HG03039 (cell line): ENCODE data around the gene CST4.
"Not testable (repeated sequence)": the region's sequence is repeated elsewhere in the genome, so short reads cannot be mapped to it uniquely, and the experiment has no call there.

Experiments
- ATAC-seq: cut with Tn5 transposase; IDR thresholded peaks from one replicate; pipeline ENCODE4 v1.9.1; 2021; ENCODE audit warnings: mild to moderate bottlenecking, moderate library complexity; ENCODE audit not compliant: unreplicated experiment

Gene CST4

DNA sequence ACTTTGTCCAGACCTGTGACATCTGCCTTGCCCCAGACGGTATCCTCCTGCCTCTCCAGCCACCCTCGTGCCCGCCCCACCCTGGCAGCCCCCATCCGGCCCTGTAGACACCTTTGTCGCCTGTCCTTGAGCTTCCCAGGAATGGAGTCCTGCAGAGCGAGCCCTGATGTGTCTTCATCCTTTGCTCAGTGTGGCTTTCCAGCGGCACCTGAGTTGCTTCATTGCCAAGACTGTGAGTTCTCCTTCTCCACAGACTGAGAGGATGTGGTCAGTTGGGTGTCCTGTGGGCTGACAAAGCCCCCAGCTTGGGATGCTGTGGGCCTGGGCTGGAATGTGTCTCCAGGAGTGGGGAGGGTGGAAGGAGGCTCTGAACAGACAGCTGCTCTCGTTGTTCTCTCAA lies 1.7 kb upstream of the CST4 start:
- ATAC-seq: no peak

DNA sequence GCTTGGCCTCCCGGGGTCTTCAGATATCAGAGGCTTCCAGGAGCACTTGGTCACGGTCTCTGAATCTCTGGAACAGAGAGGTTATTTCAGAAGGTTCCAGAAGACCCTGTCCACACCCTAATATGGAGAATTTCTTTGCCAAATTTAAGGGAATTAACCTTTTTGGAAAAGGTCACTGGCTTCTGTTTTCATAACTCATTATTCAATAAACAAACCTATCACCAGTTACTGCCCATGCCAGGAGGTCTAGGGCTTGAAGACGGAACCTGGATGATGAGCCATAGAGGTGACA lies 507 bp upstream of the CST4 start:
- ATAC-seq: no peak

DNA sequence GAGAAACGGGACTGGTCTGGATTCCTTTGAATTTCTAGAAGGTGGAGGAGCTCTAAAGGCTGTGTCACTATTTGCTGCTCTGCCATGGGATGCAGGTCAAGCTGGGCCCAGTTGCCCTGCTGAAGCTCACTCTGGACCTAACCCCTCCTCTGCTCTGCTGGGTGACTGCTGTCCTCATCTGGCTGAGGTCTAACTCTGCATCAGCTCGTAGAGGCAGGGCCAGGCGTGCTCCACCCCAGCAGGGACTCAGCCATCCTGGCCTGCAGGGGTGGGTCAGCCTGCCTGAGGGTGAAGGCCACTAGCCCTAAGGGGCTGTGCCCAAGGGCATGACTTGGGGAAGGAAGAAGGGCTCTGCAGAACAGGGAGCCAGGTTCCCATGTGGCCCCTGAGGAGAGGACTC lies 852 bp downstream of the CST4 start:
- no peak for ATAC-seq

DNA sequence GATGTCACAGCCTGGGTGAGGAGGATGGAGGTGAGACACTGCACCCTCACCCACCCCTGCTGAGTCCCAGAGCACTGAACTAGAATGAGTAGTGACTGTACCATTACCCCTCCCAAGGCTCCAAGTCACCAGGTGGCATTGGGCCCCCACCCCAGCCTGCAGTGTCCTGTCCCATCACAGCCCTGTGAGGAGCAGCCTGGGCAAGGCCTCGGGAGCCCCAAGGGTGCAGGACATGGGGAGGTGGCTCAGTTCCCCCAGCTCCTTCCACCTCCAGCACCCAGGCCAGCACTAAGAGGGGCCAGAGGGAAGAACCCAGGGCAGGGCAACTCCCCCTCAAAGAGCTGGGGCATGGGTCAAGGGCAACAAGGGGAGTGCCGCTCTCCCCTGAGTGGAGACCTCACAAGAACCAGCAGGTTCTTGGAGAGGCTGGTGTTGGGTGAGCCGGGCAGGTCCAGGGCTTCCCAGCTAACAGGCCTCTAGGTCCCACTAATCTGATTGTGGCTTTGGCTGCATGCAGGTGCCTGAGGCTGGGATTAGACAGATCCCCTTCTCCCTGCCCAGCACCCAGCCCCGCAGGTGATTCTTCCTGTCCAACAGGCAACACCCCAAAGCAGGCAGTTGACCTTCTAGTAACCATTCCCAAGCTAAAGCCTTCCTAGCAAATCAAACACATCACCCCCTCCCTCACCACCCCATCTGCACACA lies 2.6 kb downstream of the CST4 start:
- no peak for ATAC-seq

DNA sequence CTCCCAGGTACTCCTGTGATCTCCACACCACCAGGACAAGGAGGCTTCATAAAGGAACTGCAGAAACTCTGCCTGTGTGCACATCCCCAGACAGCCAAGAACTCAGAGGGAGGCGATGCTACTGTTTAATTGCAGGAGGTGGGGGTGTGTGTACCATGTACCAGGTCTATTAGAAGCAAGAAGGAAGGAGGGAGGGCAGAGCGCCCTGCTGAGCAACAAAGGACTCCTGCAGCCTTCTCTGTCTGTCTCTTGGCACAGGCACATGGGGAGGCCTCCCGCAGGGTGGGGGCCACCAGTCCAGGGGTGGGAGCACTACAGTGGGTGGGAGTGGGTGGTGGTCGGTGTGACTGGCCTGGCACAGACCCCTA lies 3.3 kb downstream of the CST4 start:
- ATAC-seq: not testable (repeated sequence)

DNA sequence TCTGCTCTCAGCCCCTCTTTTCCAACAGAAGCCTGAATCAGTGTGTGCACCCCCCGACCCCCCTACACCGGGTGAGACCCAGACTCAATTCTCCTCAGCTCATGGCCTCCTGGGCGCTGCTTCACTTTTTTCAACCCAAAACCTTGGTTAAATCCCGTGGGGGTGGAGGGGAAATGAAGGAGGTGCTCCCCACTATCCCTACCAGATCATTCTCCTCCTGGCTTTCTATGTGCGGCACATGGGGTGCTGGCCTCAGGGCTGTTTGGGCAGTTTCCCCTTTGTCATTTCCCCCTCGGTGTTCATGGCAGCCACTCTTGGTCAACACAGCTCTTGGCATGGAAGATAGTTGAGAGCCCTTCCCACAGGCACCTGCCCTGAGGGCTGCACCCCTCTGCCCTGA lies 4.6 kb downstream of the CST4 start:
- no peak for ATAC-seq

DNA sequence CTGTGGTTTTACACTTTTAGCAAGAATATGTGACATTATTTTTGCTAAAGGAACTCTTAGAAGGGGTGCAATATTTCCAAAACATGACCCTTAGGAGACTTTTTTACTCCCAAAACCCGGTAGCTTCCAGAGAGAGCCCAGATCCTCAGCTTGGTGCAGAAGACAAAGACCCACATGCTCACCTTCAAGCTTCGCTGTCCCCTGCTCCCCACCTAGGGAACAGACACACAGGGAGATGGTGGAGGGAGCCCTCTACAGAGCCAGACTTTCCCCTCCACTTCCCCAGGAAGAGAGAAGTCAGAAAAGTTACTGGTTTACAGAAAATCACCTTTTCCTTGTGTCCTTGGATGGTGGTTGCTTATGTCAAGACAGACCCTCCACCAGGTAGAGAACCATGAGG lies 5.0 kb downstream of the CST4 start:
- no peak for ATAC-seq

DNA sequence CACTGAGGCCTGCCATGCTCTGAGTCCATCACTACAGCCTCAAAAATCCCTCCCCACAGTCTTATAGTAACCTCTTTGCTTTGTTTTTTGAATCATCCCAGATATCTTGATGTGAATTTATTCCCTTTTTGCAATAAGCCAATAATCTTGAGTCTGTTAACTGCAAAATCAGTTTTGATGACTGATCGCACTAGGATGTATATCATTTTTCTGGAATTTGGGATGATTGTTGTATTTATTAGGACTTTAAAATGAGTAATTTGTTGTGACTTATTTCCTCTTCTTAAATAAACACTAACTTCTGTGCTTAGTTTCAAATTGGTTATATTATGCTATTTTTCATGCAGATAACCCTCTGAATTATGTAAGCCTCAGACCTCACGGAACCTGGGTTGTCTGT lies 5.6 kb downstream of the CST4 start:
- no peak for ATAC-seq

DNA sequence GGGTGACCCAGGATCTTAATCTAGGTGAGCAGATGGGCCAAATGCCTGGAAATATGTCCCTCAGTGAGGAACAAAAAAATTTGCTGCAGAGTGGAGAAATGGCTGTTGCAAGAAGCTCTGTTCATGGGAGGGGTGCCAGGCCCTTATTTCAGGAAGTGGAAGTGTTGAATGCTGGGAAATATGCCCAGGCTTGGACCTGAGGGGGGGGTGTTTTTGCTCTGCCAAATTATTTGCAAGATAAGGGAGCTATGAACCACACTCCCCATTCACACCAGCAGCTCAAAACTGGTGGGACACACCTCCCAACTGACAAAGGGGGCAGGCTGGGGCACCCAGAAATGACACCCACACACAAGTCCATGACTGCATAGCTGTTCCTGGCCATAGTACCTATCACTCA lies 8.7 kb downstream of the CST4 start:
- ATAC-seq: no peak

DNA sequence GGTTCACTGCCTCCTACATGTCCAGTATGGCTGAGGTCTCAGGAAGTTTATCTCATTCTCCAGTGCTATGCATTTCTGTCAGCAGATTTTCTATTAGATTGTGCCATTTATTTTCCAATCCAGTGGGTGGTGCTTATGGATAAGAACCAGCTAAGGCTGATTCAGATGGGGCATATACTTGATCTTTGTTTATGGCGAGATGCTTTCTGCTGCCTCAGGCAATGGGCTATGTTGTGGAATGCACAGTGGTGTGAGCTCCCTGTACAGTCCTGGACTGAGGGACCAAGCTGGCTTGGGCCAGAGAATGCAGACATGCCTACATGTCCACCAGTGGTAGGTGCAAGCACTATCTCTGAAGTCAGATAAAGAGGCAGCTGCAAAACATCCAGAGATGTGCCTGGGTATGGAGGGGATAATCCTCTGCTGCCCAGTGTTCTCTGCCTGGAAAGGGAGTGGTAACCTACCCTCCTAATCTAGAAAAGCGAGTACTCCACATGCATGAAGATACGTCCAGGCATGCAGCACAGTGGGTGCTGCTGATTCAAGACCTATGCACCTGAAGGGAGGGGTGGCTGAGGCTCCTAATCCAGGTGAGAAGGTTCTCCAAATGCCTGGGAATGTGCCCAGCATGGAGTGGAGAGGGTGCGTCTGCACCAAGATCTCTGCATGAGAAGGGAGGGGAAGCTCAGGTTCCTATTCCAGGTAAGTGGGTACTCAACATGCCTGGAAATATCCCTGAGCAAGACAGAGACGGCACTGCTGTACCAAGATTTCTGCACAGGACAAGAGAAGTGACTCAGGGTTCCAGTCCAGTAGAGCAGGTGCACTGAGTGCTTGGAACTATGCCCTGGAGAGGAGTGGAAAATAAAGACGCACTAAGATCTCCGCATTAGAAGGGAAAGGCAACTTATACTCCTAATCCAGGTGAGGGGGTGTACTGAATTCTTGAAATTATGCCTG lies 9.4 kb downstream of the CST4 start:
- no peak for ATAC-seq

DNA sequence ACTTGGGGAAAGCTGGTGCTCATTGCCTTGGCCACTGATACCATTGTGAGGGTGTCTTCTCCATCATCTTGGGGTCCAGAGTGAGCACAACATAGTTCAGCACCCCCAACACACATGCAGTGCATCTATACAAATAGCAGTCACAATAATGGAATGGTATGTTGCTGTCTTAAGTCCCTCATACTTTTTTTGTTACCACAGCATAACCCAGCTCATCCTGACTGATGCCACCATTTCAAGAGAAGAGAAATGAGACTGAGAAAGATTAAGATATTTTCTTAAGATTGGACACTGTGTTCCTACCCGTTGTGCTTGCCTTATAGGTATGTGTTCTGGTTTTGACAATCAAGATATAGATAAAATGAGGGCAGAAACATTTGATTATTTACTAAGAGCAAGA lies 15.6 kb downstream of the CST4 start:
- ATAC-seq: no peak

DNA sequence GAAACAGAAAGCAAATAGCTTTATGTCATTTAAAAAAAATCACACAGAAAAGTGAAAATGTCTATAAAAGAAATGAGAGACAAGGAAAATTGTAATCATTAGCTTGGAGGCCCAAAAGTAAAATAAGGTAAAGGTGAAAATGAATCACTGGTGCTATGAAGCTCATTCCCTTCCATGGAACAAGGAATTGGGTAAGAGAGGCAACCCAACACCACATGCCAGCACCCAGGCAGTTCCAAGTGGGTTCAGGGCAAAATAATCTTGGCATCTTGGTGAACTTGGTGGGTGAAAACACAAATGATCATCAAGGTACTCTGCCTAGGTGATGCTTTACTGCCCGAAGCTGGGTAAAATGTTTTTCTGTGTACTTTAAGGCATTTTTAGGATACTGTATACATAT lies 16.7 kb downstream of the CST4 start:
- ATAC-seq: no peak

DNA sequence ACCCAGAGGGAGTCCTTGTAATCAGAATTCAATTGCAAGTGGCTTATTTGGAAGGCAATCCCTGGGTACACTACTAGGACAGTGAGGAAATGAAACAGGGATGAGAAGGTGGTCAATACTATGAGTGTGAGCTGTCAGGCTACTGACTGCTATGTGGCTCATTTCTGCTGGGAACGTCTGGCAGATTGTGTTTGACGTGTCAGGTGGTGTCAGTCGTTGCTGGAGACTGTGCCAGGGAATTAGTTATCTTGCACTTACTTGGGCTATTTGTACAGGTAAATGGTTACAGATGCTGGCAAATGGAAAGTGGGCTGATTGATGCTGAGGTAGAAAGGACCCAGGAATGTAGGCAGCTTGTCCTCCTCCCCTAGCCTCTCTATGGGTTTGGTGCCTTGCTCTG lies 17.4 kb downstream of the CST4 start:
- no peak for ATAC-seq

DNA sequence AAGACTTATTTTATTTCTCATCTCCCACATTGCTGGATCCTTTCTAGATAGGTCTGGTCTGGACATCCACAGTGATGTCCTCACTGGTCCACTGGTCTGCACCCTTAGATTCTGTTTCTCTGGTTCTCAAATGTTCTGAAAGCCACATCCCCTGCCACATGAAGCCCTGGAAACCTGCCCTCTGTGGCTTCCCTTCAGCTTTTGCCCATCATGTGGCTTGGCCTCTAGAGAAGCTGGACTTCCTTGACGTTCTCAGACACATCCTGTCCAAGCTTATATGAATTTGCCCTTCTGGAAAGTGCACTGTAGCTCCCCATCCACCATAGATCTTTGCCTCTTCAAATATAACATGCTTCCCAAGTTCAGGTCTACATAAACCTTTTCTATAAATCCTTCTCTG lies 18.5 kb downstream of the CST4 start:
- no peak for ATAC-seq

DNA sequence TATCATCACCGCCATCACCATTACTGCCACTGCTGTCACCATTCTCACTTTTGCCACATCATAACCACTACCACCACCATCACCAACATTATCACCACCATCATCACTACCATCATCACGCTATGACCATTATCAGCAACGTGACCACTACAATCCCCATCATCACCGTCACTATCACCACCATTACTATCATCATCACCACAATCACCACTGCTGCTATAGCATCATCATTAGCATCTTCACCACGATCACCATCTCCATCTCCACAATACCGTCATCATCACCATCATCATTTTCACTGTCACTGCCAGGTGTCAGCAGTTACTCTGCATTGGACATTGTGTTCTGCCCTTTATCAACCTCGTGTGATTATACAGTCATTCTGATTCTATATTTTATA lies 19.0 kb downstream of the CST4 start:
- ATAC-seq: no peak

DNA sequence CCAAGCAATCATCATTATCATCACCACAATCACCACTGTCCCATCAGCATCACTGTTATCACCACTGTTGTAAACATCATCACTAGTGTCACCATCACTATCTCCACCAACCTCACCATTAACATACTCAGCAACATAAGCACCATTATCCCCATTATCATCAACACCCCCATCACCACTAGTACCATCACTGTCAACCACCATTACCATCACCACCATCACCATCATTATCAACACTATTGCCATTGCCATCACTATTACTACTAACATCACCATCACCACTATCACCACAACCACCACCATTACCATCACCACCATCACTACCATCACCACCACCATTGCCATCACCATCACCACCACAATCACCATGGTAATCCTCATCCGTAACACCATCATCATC lies 19.5 kb downstream of the CST4 start:
- no peak for ATAC-seq

DNA sequence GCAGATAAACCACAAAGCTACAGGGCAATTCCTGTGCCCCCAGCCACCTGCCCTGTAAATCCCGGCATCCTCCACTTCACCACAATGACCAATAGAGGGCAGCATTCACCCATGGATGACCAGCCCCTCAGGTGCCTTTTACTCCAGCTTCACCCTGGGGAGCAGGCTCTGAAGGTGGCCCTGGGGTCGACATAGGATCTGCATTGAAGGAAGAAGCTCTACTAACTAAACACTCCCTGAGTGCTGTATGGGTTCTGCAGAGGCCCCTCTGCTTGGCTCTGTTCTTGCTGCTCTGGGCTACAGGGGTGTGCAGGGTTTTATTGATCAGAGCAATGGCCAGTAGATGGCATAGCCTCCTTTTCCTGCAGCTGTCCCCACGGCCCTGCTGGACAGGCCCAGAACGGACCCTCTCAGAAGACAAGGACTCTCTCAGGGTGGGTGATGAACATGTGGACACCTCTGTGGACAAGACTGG lies 20.3 kb downstream of the CST4 start:
- peak; percentile 63 for ATAC-seq

DNA sequence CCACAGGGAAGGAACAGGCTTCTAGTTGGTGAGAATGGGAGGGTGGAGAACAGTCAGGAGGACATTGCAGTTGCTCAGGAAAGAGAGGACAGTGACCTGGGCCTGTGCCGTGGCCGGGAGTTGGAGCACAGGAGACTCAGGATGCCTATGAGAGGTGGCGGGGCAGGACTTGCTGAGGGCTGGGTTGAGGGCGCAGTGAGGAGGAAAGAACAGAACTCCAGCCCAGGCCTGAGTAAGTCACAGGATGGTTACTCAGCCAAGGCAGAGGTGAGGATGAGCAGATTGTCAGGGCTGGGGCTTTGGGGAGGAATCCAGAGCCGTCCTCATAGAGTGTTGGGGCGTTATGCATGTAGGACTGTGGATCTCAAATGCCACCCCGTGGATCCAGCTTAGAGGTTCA lies 21.2 kb downstream of the CST4 start:
- ATAC-seq: no peak

DNA sequence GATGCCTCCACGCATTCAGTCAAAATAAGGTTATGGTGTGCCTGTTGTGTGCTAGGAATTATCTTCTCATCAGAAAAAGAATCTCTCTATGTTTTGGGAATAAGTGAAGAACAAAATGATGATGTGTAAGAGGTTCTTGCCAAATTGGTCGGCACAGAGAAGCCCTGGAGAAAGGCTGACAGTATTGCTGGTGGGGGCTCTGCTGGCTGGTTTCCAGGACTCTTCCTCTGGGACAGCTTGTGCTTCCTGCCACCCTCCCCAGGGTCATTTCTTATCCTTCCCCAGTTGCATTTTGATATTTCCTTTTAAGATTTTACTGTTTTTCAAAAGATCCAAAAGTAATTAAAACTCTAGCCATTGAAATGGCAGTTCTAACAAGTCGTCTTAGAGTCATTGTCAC lies 22.1 kb downstream of the CST4 start:
- no peak for ATAC-seq

DNA sequence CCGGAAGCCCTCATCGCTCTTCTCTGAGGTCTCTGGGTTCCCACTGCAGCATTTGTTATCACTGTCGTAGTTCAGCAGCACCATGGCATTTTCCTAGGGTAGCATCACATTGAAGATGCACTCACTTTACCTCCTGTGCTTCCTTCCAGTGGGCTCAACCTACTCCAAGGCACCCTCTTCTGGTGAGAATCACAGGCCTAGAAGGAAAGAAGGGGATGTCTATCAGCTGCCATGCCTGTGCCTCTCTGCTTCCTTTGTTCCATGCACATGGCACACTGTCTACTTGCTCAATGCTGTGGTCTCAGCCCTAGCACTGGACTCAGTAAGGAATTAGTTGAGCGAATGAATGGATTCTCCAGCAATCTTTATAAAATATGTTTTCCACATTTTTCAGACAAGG lies 22.6 kb downstream of the CST4 start:
- no peak for ATAC-seq

DNA sequence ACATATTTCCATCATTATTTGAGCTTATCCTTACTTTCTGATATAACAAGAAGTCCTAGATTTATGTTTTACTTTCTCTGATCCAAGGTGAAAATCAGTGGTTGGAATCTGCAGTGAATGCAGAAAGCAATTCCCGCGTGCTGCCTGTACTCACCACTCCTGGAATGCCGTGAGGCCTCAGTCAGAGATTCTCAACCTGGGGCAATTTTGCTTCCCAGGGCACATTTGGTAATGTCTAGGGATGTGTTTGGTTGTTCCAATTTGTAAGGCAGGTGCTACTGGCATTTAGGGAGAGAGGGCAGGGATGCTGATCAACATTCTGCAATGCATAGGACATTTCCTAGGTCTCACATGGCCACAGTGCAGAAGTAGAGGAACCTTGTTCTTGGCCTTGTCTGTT lies 23.9 kb downstream of the CST4 start:
- ATAC-seq: no peak

DNA sequence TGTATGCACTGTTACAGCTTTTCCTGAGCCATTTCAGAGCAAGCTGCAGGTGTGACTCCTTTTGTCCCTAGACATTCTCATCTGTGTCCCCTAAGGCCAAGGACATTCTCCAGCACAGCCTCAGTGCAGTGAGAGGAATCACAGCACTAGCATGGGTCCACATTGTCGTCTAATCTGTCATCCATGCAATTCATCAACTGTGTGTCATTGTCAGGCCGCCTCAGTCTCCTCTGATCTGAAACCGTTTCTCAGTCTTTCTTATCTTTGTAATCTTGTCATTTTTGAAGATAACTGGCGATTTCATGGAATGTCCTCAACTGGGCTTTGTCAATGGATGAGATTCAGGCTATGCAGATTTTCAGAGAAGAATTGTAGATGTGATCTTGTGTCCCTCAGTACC lies 24.8 kb downstream of the CST4 start:
- ATAC-seq: not testable (repeated sequence)

DNA sequence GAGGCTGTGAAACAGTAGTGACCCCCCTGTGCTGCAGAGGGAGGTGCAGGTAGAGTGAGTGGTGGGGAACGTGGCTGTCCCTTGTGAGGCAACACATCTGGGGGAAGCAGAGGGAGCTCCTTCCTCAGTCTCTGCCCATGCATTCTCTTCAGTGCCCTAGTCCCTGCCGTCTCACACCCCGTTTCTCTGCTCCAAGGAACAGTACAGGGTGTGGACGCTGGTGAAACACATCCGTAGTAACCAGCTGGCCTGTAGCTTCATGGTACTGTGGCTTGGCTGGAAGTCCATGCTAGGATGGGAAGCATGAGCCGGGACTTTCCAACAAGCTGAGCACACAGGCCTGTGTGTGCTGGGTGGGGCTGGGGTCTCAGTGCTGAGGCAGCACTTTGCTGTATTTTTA lies 25.7 kb downstream of the CST4 start:
- no peak for ATAC-seq
